ENCODE data around the gene NBPF4. TPM values are rescaled to one million over a fixed set of nuclear protein-coding genes. Genes with fewer than 3 reads are reported as not detected.
"Not testable (repeated sequence)": the region's sequence is repeated elsewhere in the genome, so short reads cannot be mapped to it uniquely, and the experiment has no call there.

Gene NBPF4
- polyA plus RNA-seq, 1 donor (not counting 4 experiments of a cell fraction or from before 2014, with no cell fraction given): not detected

- H3K4me1 ChIP-seq (ENCODE audit: control insufficient read depth, extremely low read depth, insufficient read depth, low read length); H3K4me3 ChIP-seq (ENCODE audit: control insufficient read depth in 2 of 3, extremely low read depth in 1 of 3, insufficient read depth in 2 of 3, low read depth in 1 of 3, low read length in 3 of 3); H3K9me3 ChIP-seq (ENCODE audit: control insufficient read depth, low read depth, low read length); H3K36me3 ChIP-seq (ENCODE audit: control insufficient read depth in 2 of 2, extremely low read depth in 1 of 2, insufficient read depth in 2 of 2, low read length in 2 of 2); H3K9me1 ChIP-seq (ENCODE audit: control insufficient read depth, extremely low read depth, insufficient read depth, low read length); H3K27ac ChIP-seq (ENCODE audit: control insufficient read depth, insufficient read depth, low read length); dilution Hi-C loops (cut with MboI; ENCODE audit: extremely low pct_ligation_motif_present, low sequenced_read_pairs); DNase-seq (ENCODE audit: low read depth, low spot score); H3K9ac ChIP-seq (ENCODE audit: control insufficient read depth, extremely low read depth, insufficient read depth, low read length); FAIRE-seq; H4K20me1 ChIP-seq (ENCODE audit: control insufficient read depth, extremely low read depth, insufficient read depth, low read length); H3K79me2 ChIP-seq (ENCODE audit: control insufficient read depth, insufficient read depth, low read length); H3K27me3 ChIP-seq (ENCODE audit: control insufficient read depth, extremely low read depth, insufficient read depth, low read length); H3K4me2 ChIP-seq (ENCODE audit: control insufficient read depth, extremely low read depth, insufficient read depth, low read depth, low read length); H2AFZ ChIP-seq (ENCODE audit: control insufficient read depth, low read length): not testable (repeated sequence)
Measured at GRCh38 chr1:108223226-108223625, 20.6 kb downstream of the NBPF4 start.

GRCh38 chr1:108217515-108218174 is 26.2 kb downstream of the NBPF4 start:
- H4K20me1 ChIP-seq (ENCODE audit: control insufficient read depth, extremely low read depth, insufficient read depth, low read length); dilution Hi-C loops (cut with MboI; ENCODE audit: extremely low pct_ligation_motif_present, low sequenced_read_pairs); H3K9me3 ChIP-seq (ENCODE audit: control insufficient read depth, low read depth, low read length); H3K4me2 ChIP-seq (ENCODE audit: control insufficient read depth, extremely low read depth, insufficient read depth, low read depth, low read length); H2AFZ ChIP-seq (ENCODE audit: control insufficient read depth, low read length); FAIRE-seq; H3K9ac ChIP-seq (ENCODE audit: control insufficient read depth, extremely low read depth, insufficient read depth, low read length); H3K4me1 ChIP-seq (ENCODE audit: control insufficient read depth, extremely low read depth, insufficient read depth, low read length); H3K36me3 ChIP-seq (ENCODE audit: control insufficient read depth in 2 of 2, extremely low read depth in 1 of 2, insufficient read depth in 2 of 2, low read length in 2 of 2); H3K27me3 ChIP-seq (ENCODE audit: control insufficient read depth, extremely low read depth, insufficient read depth, low read length); DNase-seq (ENCODE audit: low read depth, low spot score); H3K4me3 ChIP-seq (ENCODE audit: control insufficient read depth in 2 of 3, extremely low read depth in 1 of 3, insufficient read depth in 2 of 3, low read depth in 1 of 3, low read length in 3 of 3); H3K9me1 ChIP-seq (ENCODE audit: control insufficient read depth, extremely low read depth, insufficient read depth, low read length); H3K79me2 ChIP-seq (ENCODE audit: control insufficient read depth, insufficient read depth, low read length); H3K27ac ChIP-seq (ENCODE audit: control insufficient read depth, insufficient read depth, low read length): not testable (repeated sequence)

- H3K4me3 ChIP-seq (ENCODE audit: control insufficient read depth in 2 of 3, extremely low read depth in 1 of 3, insufficient read depth in 2 of 3, low read depth in 1 of 3, low read length in 3 of 3); H3K4me1 ChIP-seq (ENCODE audit: control insufficient read depth, extremely low read depth, insufficient read depth, low read length); H3K9ac ChIP-seq (ENCODE audit: control insufficient read depth, extremely low read depth, insufficient read depth, low read length); H4K20me1 ChIP-seq (ENCODE audit: control insufficient read depth, extremely low read depth, insufficient read depth, low read length); H3K79me2 ChIP-seq (ENCODE audit: control insufficient read depth, insufficient read depth, low read length); H2AFZ ChIP-seq (ENCODE audit: control insufficient read depth, low read length); H3K4me2 ChIP-seq (ENCODE audit: control insufficient read depth, extremely low read depth, insufficient read depth, low read depth, low read length); H3K27ac ChIP-seq (ENCODE audit: control insufficient read depth, insufficient read depth, low read length); H3K9me3 ChIP-seq (ENCODE audit: control insufficient read depth, low read depth, low read length); H3K36me3 ChIP-seq (ENCODE audit: control insufficient read depth in 2 of 2, extremely low read depth in 1 of 2, insufficient read depth in 2 of 2, low read length in 2 of 2); H3K9me1 ChIP-seq (ENCODE audit: control insufficient read depth, extremely low read depth, insufficient read depth, low read length); dilution Hi-C loops (cut with MboI; ENCODE audit: extremely low pct_ligation_motif_present, low sequenced_read_pairs); DNase-seq (ENCODE audit: low read depth, low spot score); H3K27me3 ChIP-seq (ENCODE audit: control insufficient read depth, extremely low read depth, insufficient read depth, low read length): not testable (repeated sequence)
- FAIRE-seq: peak; percentile 32
Measured at GRCh38 chr1:108217007-108217406, 26.9 kb downstream of the NBPF4 start.

- H3K79me2 ChIP-seq (ENCODE audit: control insufficient read depth, insufficient read depth, low read length); H3K27ac ChIP-seq (ENCODE audit: control insufficient read depth, insufficient read depth, low read length); FAIRE-seq; H3K9me1 ChIP-seq (ENCODE audit: control insufficient read depth, extremely low read depth, insufficient read depth, low read length); H3K9me3 ChIP-seq (ENCODE audit: control insufficient read depth, low read depth, low read length); H3K4me3 ChIP-seq (ENCODE audit: control insufficient read depth in 2 of 3, extremely low read depth in 1 of 3, insufficient read depth in 2 of 3, low read depth in 1 of 3, low read length in 3 of 3); H3K27me3 ChIP-seq (ENCODE audit: control insufficient read depth, extremely low read depth, insufficient read depth, low read length); dilution Hi-C loops (cut with MboI; ENCODE audit: extremely low pct_ligation_motif_present, low sequenced_read_pairs); H4K20me1 ChIP-seq (ENCODE audit: control insufficient read depth, extremely low read depth, insufficient read depth, low read length); H3K9ac ChIP-seq (ENCODE audit: control insufficient read depth, extremely low read depth, insufficient read depth, low read length); H3K4me2 ChIP-seq (ENCODE audit: control insufficient read depth, extremely low read depth, insufficient read depth, low read depth, low read length); H3K4me1 ChIP-seq (ENCODE audit: control insufficient read depth, extremely low read depth, insufficient read depth, low read length); DNase-seq (ENCODE audit: low read depth, low spot score); H3K36me3 ChIP-seq (ENCODE audit: control insufficient read depth in 2 of 2, extremely low read depth in 1 of 2, insufficient read depth in 2 of 2, low read length in 2 of 2); H2AFZ ChIP-seq (ENCODE audit: control insufficient read depth, low read length): not testable (repeated sequence)
Measured at GRCh38 chr1:108216028-108216890, 27.6 kb downstream of the NBPF4 start.

All from keratinocyte (primary cell).